ENCODE measurements around the gene ACTC1. TPM values are rescaled to one million over a fixed set of nuclear protein-coding genes. Genes with fewer than 3 reads are reported as not detected.

ACTC1 gene
- total and polyA plus RNA-seq, 9 donors = 0.59 to 22.6 (median 1.3) TPM; not detected in 2

DNA sequence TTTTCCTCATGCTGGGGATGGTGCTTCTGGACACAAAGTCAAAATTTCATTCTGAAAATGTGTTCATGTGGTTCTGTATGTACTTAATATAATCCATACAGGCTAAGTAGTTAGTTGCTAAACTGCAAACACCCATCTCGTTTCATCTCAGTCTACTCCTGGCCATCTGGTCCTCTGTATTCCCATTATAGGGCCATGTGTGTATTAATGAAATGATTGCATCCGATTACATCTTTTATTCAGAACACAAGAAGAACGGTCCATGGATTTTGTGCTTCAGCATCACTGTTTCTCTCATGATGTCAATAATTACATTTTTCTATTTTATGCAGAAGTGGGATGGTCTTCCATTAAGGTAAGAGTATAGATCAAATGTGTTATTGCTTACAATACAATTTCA, 34.4 kb downstream of the ACTC1 start:
- H3K4me3 ChIP-seq = no peak overlapping the region
- no peaks in the 10 kb centered on the region for H3K9me3 ChIP-seq
- no peak for TF ChIP-seq POLR2A (IDR thresholded peaks at IDR 0.05)
- TF ChIP-seq, protein P1, sequence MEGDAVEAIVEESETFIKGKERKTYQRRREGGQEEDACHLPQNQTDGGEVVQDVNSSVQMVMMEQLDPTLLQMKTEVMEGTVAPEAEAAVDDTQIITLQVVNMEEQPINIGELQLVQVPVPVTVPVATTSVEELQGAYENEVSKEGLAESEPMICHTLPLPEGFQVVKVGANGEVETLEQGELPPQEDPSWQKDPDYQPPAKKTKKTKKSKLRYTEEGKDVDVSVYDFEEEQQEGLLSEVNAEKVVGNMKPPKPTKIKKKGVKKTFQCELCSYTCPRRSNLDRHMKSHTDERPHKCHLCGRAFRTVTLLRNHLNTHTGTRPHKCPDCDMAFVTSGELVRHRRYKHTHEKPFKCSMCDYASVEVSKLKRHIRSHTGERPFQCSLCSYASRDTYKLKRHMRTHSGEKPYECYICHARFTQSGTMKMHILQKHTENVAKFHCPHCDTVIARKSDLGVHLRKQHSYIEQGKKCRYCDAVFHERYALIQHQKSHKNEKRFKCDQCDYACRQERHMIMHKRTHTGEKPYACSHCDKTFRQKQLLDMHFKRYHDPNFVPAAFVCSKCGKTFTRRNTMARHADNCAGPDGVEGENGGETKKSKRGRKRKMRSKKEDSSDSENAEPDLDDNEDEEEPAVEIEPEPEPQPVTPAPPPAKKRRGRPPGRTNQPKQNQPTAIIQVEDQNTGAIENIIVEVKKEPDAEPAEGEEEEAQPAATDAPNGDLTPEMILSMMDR (IDR thresholded peaks at IDR 0.05) = no peak
- no peak for TF ChIP-seq EP300 (IDR thresholded peaks at IDR 0.05)
- H3K4me1 ChIP-seq (ENCODE audit: insufficient read depth) = no peaks in the 10 kb centered on the region
- DNase-seq = no peak
- H3K27me3 ChIP-seq = no peaks in the 10 kb centered on the region
- H3K36me3 ChIP-seq = no peaks in the 10 kb centered on the region
- intact Hi-C loops (cut with DNase I) = no loop called here
- WGBS, 3 donors = 67 to 72% (median 71%) methylated on average over 3 of the region's 3 CpGs
- H3K27ac ChIP-seq = no peak overlapping the region

DNA sequence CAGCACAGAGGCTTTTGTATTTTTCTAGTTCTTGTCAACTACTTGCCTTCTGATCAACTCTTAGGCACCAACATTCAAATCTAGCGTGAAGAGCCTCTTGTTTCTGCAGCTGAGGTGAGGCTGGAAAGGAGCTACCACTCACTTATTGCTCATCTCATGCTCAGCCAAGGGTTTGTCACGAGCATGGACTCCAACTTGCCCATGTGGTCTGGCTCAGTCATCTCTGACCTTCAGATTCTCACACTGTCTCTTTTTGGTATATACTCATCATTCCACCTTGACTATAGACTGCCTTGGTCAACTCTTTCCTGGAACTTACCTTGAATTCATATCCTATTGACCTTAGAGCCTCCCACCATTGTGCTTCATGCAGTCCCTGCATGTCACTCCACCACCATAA, 35.4 kb downstream of the ACTC1 start:
- Histone ChIP-seq H3K4me1 (ENCODE audit: insufficient read depth) (no peaks in the 10 kb centered on the region), H3K9me3 (no peaks in the 10 kb centered on the region), H3K4me3 (no peak overlapping the region), H3K27ac (no peak overlapping the region), H3K27me3 (no peaks in the 10 kb centered on the region), H3K36me3 (no peaks in the 10 kb centered on the region)
- TF ChIP-seq POLR2A (IDR thresholded peaks at IDR 0.05) (no peak), EP300 (IDR thresholded peaks at IDR 0.05) (no peak)
- TF ChIP-seq, protein P1 (IDR thresholded peaks at IDR 0.05) = no peak
- WGBS, 3 donors = 53 to 55% (median 55%) methylated on average over 2 of the region's 2 CpGs
- no peak for DNase-seq
- intact Hi-C loops (cut with DNase I) = no loop called here

DNA sequence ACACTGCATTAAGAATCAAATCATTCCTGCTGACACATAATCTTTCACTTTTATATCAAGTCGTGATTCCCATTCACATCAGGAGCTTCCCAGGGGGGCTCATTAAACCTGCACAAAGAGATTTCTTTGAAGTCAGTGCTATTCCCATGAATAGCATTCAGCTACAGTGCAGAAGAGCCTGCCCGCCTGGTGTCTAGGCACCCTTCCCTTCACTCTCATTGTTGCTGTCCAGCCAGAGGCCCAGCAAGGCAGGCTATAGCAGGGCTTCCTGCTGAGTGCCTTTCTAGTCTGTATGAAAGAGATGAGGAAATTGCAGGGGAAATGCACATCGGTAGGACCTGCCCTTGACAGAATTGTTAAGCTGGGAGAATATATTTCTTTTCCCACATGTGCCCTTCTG, 36.0 kb downstream of the ACTC1 start:
- intact Hi-C loops (cut with DNase I) = no loop called here
- TF ChIP-seq, protein P1 (IDR thresholded peaks at IDR 0.05) = no peak
- TF ChIP-seq POLR2A (IDR thresholded peaks at IDR 0.05) (no peak), EP300 (IDR thresholded peaks at IDR 0.05) (no peak)
- WGBS, 3 donors = 52 to 54% (median 54%) methylated on average over 3 of the region's 3 CpGs

GRCh38 chr15:34757262-34757661, 38.1 kb downstream of the ACTC1 start:
- Histone ChIP-seq H3K36me3 (no peaks in the 10 kb centered on the region), H3K4me3 (no peak overlapping the region), H3K27ac (no peak overlapping the region), H3K27me3 (no peaks in the 10 kb centered on the region), H3K9me3 (peaks cover 0 to 5% of the 10 kb centered on the region in 2 donors), H3K4me1 (ENCODE audit: insufficient read depth) (no peaks in the 10 kb centered on the region)
- DNase-seq = no peak
- intact Hi-C loops (cut with DNase I) = no loop called here
- WGBS, 3 donors = 69 to 76% (median 76%) methylated on average over 3 of the region's 3 CpGs
- TF ChIP-seq, protein P1 (IDR thresholded peaks at IDR 0.05) = no peak
- no peak for TF ChIP-seq POLR2A (IDR thresholded peaks at IDR 0.05)
- TF ChIP-seq EP300 (IDR thresholded peaks at IDR 0.05) = no peak

More for the DNA sequence above, 36.0 kb downstream of the ACTC1 start:
- Histone ChIP-seq H3K27me3 (no peaks in the 10 kb centered on the region), H3K36me3 (no peaks in the 10 kb centered on the region), H3K4me1 (ENCODE audit: insufficient read depth) (no peaks in the 10 kb centered on the region), H3K4me3 (no peak overlapping the region), H3K9me3 (no peaks in the 10 kb centered on the region), H3K27ac (no peak overlapping the region)
- DNase-seq = no peak

Measured in ovary (tissue), 9 donors.